ENCODE data around the gene SPPL2A.

DNA sequence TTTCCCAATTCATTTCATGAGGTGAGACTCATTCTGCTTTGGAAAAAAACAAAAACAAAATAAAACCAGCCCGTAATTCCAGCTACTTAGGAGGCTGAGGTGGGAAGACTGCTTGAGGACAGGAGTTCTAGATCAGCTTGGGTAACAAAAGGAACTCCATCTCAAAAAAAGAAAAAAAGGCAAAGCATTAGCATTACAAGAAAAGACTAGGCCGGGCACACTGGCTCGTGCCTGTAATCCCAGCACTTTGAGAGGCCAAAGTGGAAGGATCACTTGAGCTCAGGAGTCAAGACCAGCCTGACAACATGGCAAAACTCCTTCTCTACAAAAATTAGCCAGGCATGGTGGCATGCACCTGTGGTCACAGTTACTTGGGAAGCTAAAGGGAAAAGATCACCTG, 112.8 kb downstream of the SPPL2A start:
- TF ChIP-seq TAF1 (IDR thresholded peaks at IDR 0.05; ENCODE audit: borderline replicate concordance, insufficient read depth, low read length) (no peak), POLR2AphosphoS5 (IDR thresholded peaks at IDR 0.05; ENCODE audit: low read depth, low read length) (no peak), SIN3A (IDR thresholded peaks at IDR 0.05; ENCODE audit: borderline replicate concordance, insufficient read depth, low read length) (no peak), FOXP2 (optimal IDR thresholded peaks at IDR 0.05; ENCODE audit: borderline replicate concordance, extremely low read depth, extremely low read length, insufficient read depth) (no peak)
- TF ChIP-seq, protein P1, sequence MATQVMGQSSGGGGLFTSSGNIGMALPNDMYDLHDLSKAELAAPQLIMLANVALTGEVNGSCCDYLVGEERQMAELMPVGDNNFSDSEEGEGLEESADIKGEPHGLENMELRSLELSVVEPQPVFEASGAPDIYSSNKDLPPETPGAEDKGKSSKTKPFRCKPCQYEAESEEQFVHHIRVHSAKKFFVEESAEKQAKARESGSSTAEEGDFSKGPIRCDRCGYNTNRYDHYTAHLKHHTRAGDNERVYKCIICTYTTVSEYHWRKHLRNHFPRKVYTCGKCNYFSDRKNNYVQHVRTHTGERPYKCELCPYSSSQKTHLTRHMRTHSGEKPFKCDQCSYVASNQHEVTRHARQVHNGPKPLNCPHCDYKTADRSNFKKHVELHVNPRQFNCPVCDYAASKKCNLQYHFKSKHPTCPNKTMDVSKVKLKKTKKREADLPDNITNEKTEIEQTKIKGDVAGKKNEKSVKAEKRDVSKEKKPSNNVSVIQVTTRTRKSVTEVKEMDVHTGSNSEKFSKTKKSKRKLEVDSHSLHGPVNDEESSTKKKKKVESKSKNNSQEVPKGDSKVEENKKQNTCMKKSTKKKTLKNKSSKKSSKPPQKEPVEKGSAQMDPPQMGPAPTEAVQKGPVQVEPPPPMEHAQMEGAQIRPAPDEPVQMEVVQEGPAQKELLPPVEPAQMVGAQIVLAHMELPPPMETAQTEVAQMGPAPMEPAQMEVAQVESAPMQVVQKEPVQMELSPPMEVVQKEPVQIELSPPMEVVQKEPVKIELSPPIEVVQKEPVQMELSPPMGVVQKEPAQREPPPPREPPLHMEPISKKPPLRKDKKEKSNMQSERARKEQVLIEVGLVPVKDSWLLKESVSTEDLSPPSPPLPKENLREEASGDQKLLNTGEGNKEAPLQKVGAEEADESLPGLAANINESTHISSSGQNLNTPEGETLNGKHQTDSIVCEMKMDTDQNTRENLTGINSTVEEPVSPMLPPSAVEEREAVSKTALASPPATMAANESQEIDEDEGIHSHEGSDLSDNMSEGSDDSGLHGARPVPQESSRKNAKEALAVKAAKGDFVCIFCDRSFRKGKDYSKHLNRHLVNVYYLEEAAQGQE (IDR thresholded peaks at IDR 0.05; ENCODE audit: insufficient read depth in 1 of 2, low read depth in 2 of 2, low read length in 2 of 2) = no peak

Data from PFSK-1 (cell line).